GM23248 (cell line): ENCODE measurements around the gene DOC2A.

Source experiments
- EZH2 ChIP-seq: fragments of 200-600 bp; sonication (generic); IDR thresholded peaks from 2 replicates; pipeline ENCODE4 v1.6.1; 2018; ENCODE audit warnings: antibody characterized with exemption, mild to moderate bottlenecking; ENCODE audit not compliant: insufficient read depth, poor library complexity, severe bottlenecking
- EZH2phosphoT487 ChIP-seq: fragments of 200-600 bp; sonication (generic); IDR thresholded peaks from 2 replicates; pipeline ENCODE4 v1.6.1; 2018; ENCODE audit warnings: antibody characterized with exemption, moderate library complexity, mild to moderate bottlenecking, low read depth; ENCODE audit not compliant: insufficient read depth

DNA sequence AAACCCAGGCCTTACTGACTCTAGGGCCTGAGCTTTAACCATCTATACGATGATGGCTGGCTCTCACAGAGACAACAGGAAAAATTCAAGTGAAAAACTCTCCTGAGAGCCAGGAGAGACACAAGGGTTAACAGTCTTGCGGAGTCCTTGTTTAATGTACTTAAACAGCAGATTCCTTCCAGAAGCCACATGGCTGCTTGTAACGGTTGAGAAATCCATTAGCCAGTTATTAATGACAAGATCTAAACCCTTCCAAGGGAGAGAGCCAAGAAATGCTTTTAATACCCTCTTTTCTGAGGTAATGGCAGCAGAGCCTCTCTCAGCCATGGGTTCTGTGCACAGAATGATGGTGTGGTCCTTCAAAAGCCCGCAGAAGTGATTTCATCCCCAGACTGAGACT lies 49.5 kb upstream of the DOC2A start:
- TF ChIP-seq EZH2 (no peak), EZH2phosphoT487 (no peak)
